ENCODE measurements around the gene FAM163B.

The FAM163B gene

GRCh38 chr9:133643978-133644760 is 35.0 kb upstream of the FAM163B start:
- ChIA-PET POLR2A (no interaction called here), CTCF (no interaction called here)
- no peak for DNase-seq (ENCODE audit: low read depth, low spot score)
- H3K4me3 ChIP-seq (ENCODE audit: low read depth, low read length), result no peak overlapping the region
- TF ChIP-seq CTCF (IDR thresholded peaks at IDR 0.05; ENCODE audit: insufficient read depth, low read length, missing control alignments), result no peak

- ChIA-PET POLR2A (no interaction called here), CTCF (no interaction called here)
- no peak for DNase-seq (ENCODE audit: low read depth, low spot score)
- H3K4me3 ChIP-seq (ENCODE audit: low read depth, low read length), result no peak overlapping the region
- TF ChIP-seq CTCF (IDR thresholded peaks at IDR 0.05; ENCODE audit: insufficient read depth, low read length, missing control alignments), result no peak
Measured at GRCh38 chr9:133643362-133643755, 34.2 kb upstream of the FAM163B start.

GRCh38 chr9:133642708-133643361 is 33.6 kb upstream of the FAM163B start:
- TF ChIP-seq CTCF (IDR thresholded peaks at IDR 0.05; ENCODE audit: insufficient read depth, low read length, missing control alignments), result no peak
- POLR2A ChIA-PET, result no interaction called here
- CTCF ChIA-PET, result no interaction called here
- H3K4me3 ChIP-seq (ENCODE audit: low read depth, low read length), result no peak overlapping the region
- no peak for DNase-seq (ENCODE audit: low read depth, low spot score)

GRCh38 chr9:133641861-133642595 is 32.8 kb upstream of the FAM163B start:
- no peak for DNase-seq (ENCODE audit: low read depth, low spot score)
- TF ChIP-seq CTCF (IDR thresholded peaks at IDR 0.05; ENCODE audit: insufficient read depth, low read length, missing control alignments), result no peak
- ChIA-PET CTCF (no interaction called here), POLR2A (no interaction called here)
- no peak overlapping the region for H3K4me3 ChIP-seq (ENCODE audit: low read depth, low read length)

- ChIA-PET CTCF (no interaction called here), POLR2A (no interaction called here)
- TF ChIP-seq CTCF (IDR thresholded peaks at IDR 0.05; ENCODE audit: insufficient read depth, low read length, missing control alignments), result no peak
- H3K4me3 ChIP-seq (ENCODE audit: low read depth, low read length), result no peak overlapping the region
- no peak for DNase-seq (ENCODE audit: low read depth, low spot score)
Measured at GRCh38 chr9:133641396-133641655, 32.1 kb upstream of the FAM163B start.

- H3K4me3 ChIP-seq (ENCODE audit: low read depth, low read length), result no peak overlapping the region
- POLR2A ChIA-PET, result no interaction called here
- CTCF ChIA-PET, result no interaction called here
- DNase-seq (ENCODE audit: low read depth, low spot score), result no peak
- no peak for TF ChIP-seq CTCF (IDR thresholded peaks at IDR 0.05; ENCODE audit: insufficient read depth, low read length, missing control alignments)
Measured at GRCh38 chr9:133640580-133641395, 31.6 kb upstream of the FAM163B start.

All from AG04449 (cell line).